Calu3 (cell line): ENCODE data around the gene MINDY4B. TPM values are rescaled to one million over a fixed set of nuclear protein-coding genes. Genes with fewer than 3 reads are reported as not detected.

Experiments
- BruUV-seq: library from RNA; stranded (reverse); fragments of 400-500 nt; replicated peaks from 2 replicates; lab custom pipeline; 2021; lab: Mats Ljungman, UMichigan
- CTCF ChIA-PET: fragments of 300-600 bp; sonication (Branson Sonifier 250); formaldehyde crosslinking; loops from one replicate; lab custom pipeline; 2022; ENCODE audit warnings: antibody characterized with exemption; lab: Charles Lee
- DNase-seq: peaks from one replicate; pipeline ENCODE4 v3.0.0; 2022
- H3K27ac Mint-ChIP-seq: one replicate; pipeline ENCODE4 v1.8.0; 2022; ENCODE audit warnings: mixed read lengths; ENCODE audit not compliant: unreplicated experiment
- H3K27me3 Mint-ChIP-seq: one replicate; pipeline ENCODE4 v1.8.0; 2022; ENCODE audit warnings: mixed read lengths; ENCODE audit not compliant: unreplicated experiment
- H3K36me3 Mint-ChIP-seq: one replicate; pipeline ENCODE4 v1.8.0; 2022; ENCODE audit warnings: mild to moderate bottlenecking, moderate library complexity, mixed read lengths; ENCODE audit not compliant: insufficient read depth, unreplicated experiment
- H3K4me1 Mint-ChIP-seq: one replicate; pipeline ENCODE4 v1.8.0; 2022; ENCODE audit warnings: mild to moderate bottlenecking, low read depth, mixed read lengths; ENCODE audit not compliant: unreplicated experiment
- H3K4me3 Mint-ChIP-seq: one replicate; pipeline ENCODE4 v1.8.0; 2022; ENCODE audit warnings: mild to moderate bottlenecking, low read depth, moderate library complexity, mixed read lengths; ENCODE audit not compliant: unreplicated experiment
- H3K9me3 Mint-ChIP-seq: one replicate; pipeline ENCODE4 v1.8.0; 2022; ENCODE audit warnings: low read depth, mixed read lengths; ENCODE audit not compliant: unreplicated experiment
- intact Hi-C: fragments of 100-400 bp; cut with micrococcal nuclease; formaldehyde crosslinking; loops from one replicate; pipeline ENCODE4 v1.10.0; 2022; ENCODE audit not compliant: unreplicated experiment
- total RNA-seq: library from RNA; stranded (reverse); gene quantifications from 2 replicates; pipeline ENCODE4 v1.2.3, GENCODE V29; 2022
- TF ChIP-seq, protein P1 (sequence below): fragments of 200-600 bp; IDR thresholded peaks from one replicate; pipeline ENCODE4 v1.8.0; 2022; ENCODE audit warnings: antibody characterized with exemption; ENCODE audit not compliant: unreplicated experiment

MINDY4B gene
- total RNA-seq, 1 experiment from 2014 or later, result not detected

- no TSS peak for BruUV-seq
- Mint-ChIP-seq H3K27me3 (peaks cover 86% of the 10 kb centered on the region), H3K4me1 (no peaks in the 10 kb centered on the region), H3K36me3 (no peaks in the 10 kb centered on the region), H3K9me3 (no peaks in the 10 kb centered on the region), H3K27ac (no peak overlapping the region), H3K4me3 (no peak overlapping the region)
- intact Hi-C loops, result no loop called here
- CTCF ChIA-PET, result no interaction called here
- no peak for DNase-seq
- TF ChIP-seq, protein P1, sequence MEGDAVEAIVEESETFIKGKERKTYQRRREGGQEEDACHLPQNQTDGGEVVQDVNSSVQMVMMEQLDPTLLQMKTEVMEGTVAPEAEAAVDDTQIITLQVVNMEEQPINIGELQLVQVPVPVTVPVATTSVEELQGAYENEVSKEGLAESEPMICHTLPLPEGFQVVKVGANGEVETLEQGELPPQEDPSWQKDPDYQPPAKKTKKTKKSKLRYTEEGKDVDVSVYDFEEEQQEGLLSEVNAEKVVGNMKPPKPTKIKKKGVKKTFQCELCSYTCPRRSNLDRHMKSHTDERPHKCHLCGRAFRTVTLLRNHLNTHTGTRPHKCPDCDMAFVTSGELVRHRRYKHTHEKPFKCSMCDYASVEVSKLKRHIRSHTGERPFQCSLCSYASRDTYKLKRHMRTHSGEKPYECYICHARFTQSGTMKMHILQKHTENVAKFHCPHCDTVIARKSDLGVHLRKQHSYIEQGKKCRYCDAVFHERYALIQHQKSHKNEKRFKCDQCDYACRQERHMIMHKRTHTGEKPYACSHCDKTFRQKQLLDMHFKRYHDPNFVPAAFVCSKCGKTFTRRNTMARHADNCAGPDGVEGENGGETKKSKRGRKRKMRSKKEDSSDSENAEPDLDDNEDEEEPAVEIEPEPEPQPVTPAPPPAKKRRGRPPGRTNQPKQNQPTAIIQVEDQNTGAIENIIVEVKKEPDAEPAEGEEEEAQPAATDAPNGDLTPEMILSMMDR, result no peak
Observed at GRCh38 chr3:150936693-150937092, 31.5 kb upstream of the MINDY4B start.

DNA sequence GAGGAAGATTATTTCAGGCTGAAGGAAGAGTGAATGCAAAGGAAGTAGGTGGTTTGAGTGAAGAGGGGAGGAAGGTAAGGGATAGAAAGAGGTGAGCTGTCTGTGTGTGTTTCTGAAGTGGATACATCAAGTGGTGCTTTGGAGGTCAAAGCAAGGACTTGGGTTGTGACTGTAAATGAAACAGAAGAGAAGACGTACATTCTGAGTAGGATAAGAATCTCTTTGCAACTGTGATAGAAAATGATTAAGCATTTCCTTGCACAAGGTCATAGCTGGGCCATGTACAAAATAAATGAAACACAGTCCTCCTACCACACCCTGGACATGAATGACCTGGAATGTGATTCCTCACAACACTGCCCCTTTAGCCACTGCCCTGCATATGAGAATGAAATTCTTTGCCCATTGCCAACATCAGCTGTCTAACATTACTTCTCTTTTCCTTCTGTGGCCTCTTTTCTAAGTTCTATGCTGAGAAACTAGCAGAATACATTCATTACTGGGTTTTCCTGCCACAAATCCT is 28.3 kb upstream of the MINDY4B start:
- peaks cover 85% of the 10 kb centered on the region for H3K27me3 Mint-ChIP-seq

GRCh38 chr3:150931745-150932144 is 26.5 kb upstream of the MINDY4B start:
- intact Hi-C loops, result no loop called here
- peaks cover 67% of the 10 kb centered on the region for H3K27me3 Mint-ChIP-seq
- H3K4me1 Mint-ChIP-seq, result no peaks in the 10 kb centered on the region
- no TSS peak for BruUV-seq
- CTCF ChIA-PET, result no interaction called here
- no peak overlapping the region for H3K27ac Mint-ChIP-seq
- no peaks in the 10 kb centered on the region for H3K36me3 Mint-ChIP-seq
- H3K9me3 Mint-ChIP-seq, result no peaks in the 10 kb centered on the region
- TF ChIP-seq, protein P1, result no peak
- no peak overlapping the region for H3K4me3 Mint-ChIP-seq
- DNase-seq, result no peak

More for the DNA sequence above, 28.3 kb upstream of the MINDY4B start:
- no peaks in the 10 kb centered on the region for H3K36me3 Mint-ChIP-seq
- TF ChIP-seq, protein P1, result no peak
- no peak overlapping the region for H3K4me3 Mint-ChIP-seq
- H3K27ac Mint-ChIP-seq, result no peak overlapping the region
- DNase-seq, result no peak
- no TSS peak for BruUV-seq
- intact Hi-C loops, result no loop called here
- H3K9me3 Mint-ChIP-seq, result no peaks in the 10 kb centered on the region
- CTCF ChIA-PET, result interaction anchor here (1.3 kb wide), 1 partner anchor 9 kb away, joined by 3 read pairs; no protein-coding TSS in a partner anchor
- H3K4me1 Mint-ChIP-seq, result no peaks in the 10 kb centered on the region

DNA sequence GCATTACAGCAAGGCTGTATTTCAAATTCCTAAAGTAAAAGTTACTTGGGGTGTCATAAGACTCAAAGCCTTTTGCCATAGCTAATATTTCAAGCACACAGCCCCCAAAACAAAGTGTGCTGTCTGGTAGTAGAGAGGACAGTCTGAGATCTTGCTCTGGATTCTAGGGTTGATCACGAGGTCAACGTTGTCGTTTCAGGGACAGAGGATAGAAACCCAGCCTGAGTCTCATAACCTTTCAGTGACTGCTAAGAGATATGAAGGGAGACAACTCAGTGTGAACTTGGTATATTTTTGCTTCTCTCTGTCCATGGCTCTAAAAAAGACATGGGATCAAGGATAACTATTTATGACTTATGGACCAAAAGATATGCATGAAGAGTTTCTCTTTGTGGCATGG is 25.6 kb upstream of the MINDY4B start:
- CTCF ChIA-PET, result interaction anchor here (1.1 kb wide), 1 partner anchor 216 kb away, joined by 3 read pairs; no protein-coding TSS in a partner anchor
- Mint-ChIP-seq H3K27ac (no peak overlapping the region), H3K4me1 (no peaks in the 10 kb centered on the region), H3K9me3 (no peaks in the 10 kb centered on the region), H3K36me3 (no peaks in the 10 kb centered on the region), H3K27me3 (peaks cover 61% of the 10 kb centered on the region), H3K4me3 (no peak overlapping the region)
- intact Hi-C loops, result no loop called here
- DNase-seq, result no peak
- TF ChIP-seq, protein P1, result no peak
- BruUV-seq, result no TSS peak
